Activated CD4-positive, alpha-beta T cell treated with anti-CD3 and anti-CD28 coated beads, Interleukin-2, Interleukin-4, amounts not matched to agents 100 ng/mL and 50 ng/mL, durations not matched to agents 16 hours and 8 hours (primary cell): ENCODE data around the gene CLBA1.
A peak's percentile ranks its signal among the peaks of the same experiment; 100 is the strongest.
"Not testable (repeated sequence)": the region's sequence is repeated elsewhere in the genome, so short reads cannot be mapped to it uniquely, and the experiment has no call there.

Source experiments
- DNase-seq: peaks from one replicate; pipeline ENCODE4 v3.0.0-alpha.2; 2020; ENCODE audit warnings: low spot score

CLBA1 gene

GRCh38 chr14:105023791-105024480 lies 38.3 kb downstream of the CLBA1 start:
- no peak for DNase-seq

DNA sequence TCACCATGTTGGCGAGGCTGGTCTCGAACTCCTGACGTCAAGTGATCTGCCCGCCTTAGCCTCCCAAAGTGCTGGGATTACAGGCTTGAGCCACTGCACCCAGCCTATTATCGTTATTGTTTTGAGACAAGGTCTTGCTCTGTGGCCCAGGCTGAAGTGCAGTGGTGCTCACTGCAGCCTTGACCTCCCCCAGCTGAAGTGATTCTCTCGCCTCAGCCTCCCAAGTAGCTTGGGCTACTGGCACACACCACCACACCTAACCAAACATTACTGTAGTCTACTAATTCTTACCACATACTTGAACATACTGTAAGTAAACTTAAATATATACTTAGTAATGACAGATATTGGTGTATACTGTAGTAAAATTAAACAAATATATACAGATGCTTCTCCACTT lies 39.8 kb downstream of the CLBA1 start:
- DNase-seq, result no peak

DNA sequence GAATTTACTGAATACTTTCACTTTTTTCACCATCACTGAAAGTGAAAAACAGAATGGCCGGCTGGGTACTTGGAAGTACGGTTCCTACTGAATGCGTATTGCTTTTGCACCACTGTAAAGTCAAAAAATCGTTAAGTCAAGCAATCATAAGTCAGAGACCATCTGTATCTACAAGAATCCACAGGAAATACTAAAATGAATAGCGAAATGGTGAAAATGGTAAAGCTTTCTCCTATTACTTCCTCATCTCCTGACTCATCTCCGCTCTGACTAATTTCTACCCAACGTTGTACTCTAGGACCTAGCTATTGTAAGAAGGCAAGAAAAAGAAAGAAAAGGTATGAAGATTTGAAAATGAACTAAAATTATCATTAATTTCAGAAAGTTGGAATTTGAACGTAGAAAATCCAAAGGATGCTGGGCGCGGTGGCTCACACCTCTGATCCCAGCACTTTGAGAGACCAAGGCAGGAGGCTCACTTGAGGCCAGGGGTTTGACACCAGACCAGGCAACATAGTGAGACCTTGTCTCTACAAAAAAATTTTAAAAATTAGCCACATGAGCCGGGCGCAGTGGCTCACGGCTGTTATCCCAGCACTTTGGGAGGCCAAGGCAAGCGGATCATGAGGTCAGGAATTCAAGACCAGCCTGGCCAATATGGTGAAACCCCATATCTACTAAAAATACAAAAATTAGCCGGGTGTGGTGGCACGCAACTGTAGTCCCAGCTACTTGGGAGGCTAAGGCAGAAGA lies 40.6 kb downstream of the CLBA1 start:
- peak; percentile 90 for DNase-seq

DNA sequence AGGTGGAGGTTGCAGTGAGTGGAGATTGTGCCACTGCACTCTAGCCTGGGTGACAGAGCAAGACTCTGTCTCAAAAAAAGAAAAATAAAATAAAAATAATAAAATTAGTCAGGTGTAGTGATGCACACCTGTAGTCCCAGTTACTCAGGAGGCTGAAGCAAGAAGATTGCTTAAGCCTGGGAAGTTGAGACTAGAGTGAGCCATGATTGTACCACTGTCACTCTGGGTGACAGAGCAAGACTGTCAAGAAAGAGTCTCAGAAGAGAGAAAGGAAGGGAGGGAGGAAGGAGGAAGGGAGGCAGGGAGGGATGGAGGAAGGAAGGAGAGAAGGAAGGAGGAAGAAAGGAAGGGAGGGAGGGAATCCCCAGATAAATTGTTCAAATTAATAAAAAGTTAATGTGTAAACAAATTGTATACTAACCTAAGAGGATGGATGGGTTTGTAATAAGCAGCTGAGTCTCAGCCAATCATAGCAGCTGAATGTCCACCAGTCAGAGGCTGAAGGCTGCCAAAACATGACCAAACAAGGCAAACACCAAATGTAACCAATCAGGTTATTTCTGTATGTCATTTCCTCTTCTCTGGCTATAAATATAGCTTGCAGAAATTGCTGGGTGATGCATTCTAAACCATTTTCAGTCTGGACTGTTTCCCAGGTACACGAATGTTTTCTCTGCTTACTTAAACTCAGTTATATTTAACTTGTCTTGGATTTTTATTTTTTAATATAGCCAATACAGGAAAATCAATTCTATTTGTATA lies 41.4 kb downstream of the CLBA1 start:
- DNase-seq, result no peak

- not testable (repeated sequence) for DNase-seq
Observed at GRCh38 chr14:105027718-105028117, 42.1 kb downstream of the CLBA1 start.

- DNase-seq, result no peak
Observed at GRCh38 chr14:105028251-105028927, 42.8 kb downstream of the CLBA1 start.

DNA sequence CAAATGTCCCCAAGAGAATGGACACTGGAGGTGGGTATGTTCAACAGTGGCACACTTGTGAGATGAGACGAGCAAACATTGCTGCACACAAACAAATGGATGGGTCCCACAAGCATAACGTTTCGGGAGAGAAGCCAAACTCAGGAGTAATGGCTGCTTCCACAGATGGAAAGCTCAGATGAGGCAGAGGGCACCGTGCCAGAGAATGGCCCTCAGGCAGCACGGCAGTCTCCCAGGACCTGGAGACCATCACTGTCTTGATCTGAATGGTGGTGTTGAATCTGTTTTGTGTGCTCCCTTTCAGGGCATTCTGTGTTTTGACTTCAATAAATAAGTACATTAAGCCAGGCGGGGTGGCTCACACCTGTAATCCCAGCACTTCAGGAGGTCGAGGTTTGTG lies 43.8 kb downstream of the CLBA1 start:
- no peak for DNase-seq

GRCh38 chr14:105030194-105030593 lies 44.6 kb downstream of the CLBA1 start:
- no peak for DNase-seq

DNA sequence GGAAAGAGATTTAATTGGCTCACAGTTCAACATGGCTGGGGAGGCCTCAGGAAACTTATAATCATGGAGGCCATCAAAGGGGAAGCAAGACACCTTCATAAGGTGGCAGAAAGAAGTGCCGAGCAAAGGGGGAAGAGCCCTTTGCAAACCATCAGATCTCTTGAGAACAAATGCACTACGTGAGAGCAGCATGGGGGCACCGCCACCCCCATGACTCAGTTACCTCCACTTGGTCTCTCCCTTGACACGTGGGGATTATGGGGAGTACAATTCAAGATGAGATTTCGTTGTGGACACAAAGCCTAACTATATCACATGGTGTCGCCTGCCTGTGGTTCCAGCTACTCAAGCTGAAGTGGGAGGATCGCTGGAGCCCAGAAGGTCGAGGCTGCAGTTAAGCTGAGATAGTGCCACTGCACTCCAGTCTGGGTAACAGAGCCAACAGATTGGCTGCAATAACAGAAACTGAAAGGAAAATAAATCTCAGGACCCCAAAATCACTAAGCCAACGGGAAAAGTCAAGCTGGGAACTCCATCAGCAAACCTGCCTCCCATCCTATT lies 45.3 kb downstream of the CLBA1 start:
- no peak for DNase-seq

DNA sequence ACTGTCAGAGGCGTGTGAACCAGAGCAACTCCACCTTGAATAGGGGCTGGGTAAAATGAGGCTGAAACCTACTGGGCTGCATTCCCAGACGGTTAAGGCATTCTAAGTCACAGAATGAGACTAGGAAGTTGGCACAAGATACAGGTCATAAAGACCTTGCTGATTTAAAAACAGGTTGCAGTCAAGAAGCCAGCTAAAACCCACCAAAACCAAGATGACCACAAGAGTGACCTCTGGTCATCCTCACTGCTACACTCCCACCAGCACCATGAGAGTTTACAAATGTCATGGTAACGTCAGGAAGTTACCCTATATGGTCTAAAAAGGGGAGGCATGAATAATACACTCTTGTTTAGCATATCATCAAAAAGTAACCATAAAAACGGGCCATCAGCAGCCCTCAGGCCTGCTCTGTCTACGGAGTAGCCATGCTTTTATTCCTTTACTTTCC lies 46.9 kb downstream of the CLBA1 start:
- DNase-seq, result not testable (repeated sequence)

- not testable (repeated sequence) for DNase-seq
Observed at GRCh38 chr14:105033412-105033900, 47.9 kb downstream of the CLBA1 start.

DNA sequence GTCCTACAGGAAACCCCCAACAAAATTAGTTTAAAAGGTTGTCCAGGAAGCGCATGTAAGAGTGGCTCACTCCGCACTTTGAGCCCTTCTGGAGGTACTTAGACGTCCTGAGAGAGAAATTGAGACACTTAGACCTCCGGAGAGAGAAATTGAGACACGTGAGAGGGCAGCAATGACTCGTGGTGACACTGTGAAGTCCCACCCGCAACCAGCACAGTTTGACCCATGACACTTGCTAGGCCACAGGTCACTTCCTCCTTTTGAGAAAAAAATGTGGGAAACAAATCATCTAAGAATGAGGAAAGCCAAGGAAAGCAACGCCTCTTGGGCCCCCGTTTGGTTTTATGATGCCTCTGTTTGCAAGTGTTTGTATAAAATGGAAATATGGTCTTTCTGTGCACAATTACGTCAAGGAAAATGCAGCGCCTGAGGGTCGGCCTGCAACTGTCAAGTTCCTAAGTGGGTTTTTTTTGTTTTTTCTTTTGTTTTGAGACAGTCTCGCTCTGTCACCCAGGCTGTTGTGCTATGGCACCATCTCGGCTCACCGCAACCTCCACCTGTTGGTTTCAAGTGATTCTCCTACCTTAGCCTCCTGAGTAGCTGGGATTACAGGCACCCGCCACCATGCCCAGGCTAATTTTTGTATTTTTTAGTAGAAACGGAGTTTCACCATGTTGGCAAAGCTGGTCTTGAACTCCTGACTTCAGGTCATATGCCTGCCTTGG lies 48.9 kb downstream of the CLBA1 start:
- DNase-seq, result no peak

DNA sequence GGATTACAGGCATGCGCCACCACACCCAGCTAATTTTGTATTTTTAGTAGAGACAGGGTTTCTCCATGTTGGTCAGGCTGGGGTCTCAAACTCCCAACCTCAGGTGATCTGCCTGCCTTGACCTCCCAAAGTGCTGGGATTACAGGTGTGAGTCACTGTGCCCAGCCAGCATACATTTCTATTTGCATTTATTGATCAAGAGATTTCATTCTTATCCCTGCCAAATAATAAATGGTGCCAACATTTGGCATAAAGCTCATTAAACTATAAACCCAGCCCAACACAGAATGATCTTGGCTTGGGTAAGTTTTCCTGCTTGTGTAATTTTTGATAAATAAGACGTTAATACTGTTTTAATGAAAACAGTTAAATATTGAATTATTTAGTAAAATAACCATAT lies 50.0 kb downstream of the CLBA1 start:
- not testable (repeated sequence) for DNase-seq

GRCh38 chr14:105039458-105040205 lies 54.0 kb downstream of the CLBA1 start:
- no peak for DNase-seq

DNA sequence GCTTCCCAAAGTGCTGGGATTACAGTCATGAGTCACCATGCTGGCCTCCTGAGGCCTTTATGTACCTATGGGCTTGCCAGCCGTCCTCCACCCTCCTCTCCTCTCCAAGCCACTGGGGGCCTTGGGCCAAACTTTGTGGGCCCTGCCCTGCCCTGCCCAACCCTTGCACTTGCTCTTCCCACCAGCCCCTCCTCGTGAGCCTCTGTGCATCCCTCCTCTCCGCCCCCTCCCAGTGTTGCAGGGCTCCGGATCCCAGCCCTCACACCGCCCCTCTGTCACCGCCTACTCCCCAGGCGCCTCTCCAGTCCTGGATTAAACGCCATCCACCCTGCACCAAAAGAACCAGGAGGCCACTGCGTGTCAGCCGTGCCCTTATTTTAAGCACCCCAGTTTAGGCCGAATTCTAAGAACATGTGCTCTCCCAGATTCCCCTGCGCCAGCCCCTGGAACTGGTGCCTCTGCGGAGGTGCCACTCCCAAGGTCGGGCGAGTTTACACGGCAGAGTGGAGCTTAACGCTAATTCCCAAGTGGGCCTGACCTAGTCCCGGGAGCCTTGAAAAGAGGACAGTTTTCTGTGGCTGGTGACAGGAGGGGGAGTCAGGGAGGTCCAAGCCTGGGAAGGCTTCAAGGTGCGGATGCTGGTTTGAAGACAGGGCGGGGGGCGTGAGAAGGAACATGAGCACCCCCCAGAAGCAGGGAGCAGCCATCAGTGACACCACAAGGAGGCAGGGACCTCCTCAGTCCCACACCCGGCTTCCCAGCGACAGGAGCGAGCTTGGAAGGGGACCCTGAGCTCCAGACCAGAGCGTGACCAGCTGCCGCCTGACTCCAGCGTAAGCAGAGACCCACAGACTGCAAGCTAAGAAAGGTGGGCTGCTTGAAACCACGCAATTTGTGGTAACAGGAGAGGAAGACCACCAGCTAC lies 56.5 kb downstream of the CLBA1 start:
- DNase-seq, result no peak

GRCh38 chr14:105042813-105043212 lies 57.2 kb downstream of the CLBA1 start:
- no peak for DNase-seq

- no peak for DNase-seq
Observed at GRCh38 chr14:105043641-105044040, 58.1 kb downstream of the CLBA1 start.
